ENCODE data around the gene TRIM3.
"Not testable (repeated sequence)": the region's sequence is repeated elsewhere in the genome, so short reads cannot be mapped to it uniquely, and the experiment has no call there.

TRIM3 gene

DNA sequence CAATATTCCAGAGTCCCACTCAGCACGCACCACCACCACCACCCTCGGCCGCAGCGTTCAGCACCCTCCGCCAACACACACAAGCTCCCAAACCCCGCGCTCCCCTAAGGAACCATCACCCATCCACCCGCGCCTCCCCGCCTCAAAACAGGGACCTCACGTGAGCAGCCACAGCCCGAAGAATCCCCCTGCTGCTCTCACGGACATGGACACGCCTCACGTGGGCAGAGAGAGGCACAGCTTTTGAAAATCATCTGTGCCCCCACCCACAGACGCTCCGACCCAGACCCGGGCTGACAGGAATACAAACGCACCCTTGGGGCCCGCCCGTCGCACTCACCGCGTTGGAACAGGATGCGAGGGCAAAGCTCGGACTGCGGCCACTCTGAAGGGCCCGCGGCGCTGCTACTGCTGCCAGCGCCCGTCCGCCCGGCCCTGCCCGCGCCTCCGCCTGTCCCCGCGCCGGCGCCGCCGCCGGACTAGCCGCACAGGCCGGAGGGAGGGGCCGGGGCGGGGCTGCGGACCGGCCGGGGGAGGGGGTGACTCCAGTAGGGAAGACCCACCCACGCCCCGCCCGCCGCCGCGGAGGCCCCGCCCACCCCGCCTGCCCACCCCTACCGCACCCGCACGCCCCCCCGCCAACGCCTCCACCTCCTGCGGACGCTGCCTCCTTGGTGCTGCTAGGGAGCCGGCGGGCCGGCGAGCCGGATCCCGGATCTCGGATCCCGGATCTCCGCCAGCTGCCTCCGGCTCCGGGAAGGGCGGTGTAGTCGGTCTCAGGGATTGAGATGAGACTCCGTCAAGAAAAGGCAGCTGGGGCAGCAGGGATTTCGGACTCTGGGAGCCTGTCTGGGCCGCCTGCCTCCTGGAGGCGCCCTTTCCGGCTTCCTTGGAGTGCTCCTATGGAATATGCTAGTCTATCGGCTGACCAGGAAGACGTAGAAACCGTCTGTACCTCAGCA is at the start of gene TRIM3:
TRIM3 (minus strand) TSS at position 491 of the 962 bp plus-strand sequence. CDS start 8,246 bp downstream, outside the sequence.
- DNase-seq: peak; percentile 81 to 96 (median 89)

DNA sequence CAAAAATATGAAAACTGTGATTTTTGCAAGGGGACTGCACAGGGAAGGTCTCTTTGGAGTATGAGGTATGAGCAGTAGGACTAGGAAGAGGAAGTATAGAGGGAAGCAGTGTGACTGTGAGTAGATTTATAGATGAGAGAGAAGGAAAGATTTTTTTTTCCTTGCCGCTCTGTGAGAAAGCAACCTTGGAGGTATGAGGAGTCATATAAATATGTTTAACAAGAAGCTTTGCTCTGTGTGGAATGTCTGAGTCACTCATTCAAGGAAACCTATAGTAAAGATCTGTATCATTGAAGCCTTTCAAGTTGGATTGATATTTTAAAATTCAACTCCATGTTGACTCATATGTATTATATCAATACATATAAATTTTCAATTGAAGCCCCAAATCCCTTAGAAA is 49.5 kb upstream of the TRIM3 start:
- DNase-seq: peak in 1 of 3 donors; percentile 7

DNA sequence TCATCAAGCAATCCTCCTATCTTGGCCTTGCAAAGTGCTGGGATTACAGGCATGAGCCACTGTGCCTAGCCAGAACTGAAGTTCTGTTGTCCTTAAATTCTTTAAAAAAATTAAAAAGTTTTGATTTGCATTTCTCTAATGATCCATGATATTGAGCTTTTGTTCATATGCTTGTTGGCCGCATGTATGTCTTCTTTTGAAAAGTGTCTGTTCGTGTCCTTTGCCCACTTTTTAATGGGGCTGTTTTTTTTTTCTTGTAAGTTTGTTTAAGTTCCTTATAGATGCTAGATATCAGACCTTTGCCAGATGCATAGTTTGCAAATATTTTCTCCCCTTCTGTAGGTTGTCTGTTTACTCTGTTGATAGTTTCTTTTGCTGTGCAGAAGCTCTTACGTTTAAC is 48.2 kb upstream of the TRIM3 start:
- DNase-seq: not testable (repeated sequence)

DNA sequence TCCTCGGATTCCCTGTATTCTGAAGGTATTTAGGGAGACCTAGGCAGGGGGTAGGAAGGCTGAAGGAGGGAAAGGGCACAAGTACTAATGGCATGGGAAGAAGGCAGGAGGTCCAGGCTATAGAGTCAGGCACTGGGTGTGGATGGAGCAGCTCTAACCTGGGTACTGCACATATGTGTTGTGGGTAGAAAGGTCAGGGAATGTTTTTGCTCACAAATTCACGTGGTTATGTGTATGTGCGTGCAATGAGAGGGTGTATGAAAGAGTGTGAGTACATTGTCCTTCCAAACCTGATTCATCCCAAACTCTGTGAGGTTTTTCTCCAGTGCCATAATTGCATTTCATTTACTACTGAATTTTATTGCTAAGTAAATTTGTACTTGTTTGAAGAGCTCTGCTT is 46.5 kb upstream of the TRIM3 start:
- no peak for DNase-seq

DNA sequence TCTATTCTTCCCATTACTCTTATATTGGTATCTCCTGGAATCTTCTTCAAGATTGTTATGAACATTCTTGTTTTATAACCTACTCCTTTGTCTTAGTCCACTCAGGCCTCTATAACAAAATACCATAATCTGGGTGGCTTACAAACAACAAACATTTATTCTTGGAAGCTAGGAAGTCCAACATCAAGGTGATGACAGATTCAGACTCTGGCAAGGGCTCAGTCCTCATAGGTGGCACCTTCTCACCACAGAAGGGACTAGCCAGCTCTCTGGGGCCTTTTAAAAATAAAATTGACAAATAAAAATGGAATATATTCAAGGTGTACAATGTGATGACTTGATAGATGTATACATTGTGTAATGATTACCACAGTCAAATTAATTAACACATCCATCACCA is 43.1 kb upstream of the TRIM3 start:
- DNase-seq: no peak

DNA sequence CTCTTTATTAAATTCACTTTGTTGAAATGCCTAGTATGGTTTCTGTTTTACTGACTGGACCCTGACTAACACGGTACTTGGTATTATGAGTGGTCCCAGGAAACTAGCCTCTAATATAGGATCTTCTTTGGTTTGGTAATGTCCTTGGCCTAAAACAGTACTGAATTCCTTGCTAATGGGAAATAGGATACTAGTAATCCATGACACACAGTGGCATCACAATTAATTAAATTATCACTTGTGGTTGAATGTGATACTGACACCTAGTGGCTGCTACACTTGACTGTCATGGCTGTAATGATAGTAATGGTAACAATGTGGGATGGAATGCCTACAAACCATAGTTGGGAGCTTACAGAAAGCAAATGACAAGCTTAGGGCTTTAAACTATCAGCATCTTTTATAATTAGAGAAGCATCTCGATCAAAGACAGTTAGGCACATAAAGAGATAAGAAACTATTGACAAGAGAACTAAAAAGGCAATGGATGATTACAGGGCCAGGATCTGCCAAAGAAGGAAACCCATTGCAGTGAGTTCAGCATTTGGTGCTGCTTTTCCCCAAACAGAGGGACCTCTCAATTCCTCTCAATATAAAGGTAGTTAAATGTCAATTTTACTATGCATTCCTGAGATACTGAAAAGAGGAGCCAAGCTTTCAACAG is 32.0 kb upstream of the TRIM3 start:
- DNase-seq: peak; percentile 62 to 76 (median 74)

DNA sequence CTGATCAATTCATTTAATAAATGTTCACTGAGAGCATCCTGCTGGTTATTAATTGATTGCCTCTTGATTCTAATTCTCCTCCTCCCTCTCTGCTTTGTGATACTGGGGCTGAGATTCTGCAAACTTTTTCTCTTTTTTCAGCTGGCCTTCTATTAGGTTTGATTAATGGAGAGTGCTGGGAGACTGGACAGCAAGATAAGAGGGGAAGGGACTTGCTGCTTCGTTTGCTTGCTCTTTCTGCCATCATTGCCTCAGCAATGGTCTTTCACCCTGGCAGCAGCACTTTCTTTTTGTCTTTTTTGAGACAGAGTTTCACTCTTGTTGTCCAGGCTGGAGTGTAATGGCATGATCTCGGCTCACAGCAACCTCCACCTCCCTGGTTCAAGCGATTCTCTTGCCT is 30.4 kb upstream of the TRIM3 start:
- no peak for DNase-seq

DNA sequence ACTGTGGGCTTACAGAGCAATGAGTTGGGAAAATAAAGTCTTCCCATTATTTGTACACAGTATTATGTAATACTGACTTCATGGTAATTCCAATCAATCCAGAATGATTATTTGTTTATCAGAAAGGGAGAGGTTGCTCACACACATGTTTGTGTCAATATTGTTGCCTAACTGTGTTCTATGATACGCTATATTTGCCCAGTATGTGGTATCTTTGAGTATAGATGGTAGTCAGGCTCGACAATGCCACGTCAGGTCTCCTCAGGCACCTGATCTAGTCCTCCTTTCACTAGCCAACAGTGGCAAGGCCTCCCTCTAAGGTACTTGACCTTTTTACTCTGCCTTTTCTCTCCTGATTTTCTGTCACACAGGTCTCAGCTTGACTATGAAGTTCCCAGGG is 28.6 kb upstream of the TRIM3 start:
- no peak for DNase-seq

DNA sequence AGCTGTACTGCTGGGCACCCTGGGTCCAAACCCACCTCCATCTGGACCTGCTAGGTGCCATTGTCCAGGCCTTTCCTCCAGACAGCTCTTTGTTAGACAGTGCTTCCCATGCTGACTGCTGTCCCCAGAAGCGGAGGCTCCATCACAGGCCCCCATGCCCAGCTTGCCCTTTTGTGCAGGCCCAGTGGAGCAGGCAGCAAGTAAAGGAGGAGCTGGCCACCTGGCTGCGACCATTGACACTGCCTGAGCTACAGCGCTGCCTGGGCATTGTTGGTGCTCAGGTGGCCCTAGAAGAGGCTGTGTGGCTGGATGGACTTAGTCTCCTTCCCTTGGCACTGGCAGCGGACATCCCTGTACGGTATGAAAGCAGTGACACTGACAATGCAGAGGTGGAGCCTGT is 24.8 kb upstream of the TRIM3 start:
- DNase-seq: no peak

DNA sequence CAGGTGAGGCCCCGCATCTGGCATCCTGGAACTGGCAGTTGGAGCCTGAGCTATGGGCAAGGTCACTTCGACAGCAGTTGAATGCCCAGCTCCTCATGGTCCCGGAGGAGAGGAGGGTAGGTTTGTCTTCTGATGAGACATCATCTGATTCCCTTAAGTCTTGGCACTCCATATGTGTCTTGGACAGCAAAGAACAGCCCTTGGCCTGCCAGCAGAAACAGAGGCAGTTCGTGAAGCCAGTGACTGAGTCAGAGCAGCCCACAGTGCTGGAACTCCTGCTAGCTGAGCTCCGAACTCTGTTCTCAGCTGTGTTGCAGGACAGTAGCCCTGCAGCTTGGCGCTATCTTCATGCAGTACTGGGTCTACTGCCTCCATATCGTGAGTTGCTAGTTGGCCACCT is 24.4 kb upstream of the TRIM3 start:
- no peak for DNase-seq

DNA sequence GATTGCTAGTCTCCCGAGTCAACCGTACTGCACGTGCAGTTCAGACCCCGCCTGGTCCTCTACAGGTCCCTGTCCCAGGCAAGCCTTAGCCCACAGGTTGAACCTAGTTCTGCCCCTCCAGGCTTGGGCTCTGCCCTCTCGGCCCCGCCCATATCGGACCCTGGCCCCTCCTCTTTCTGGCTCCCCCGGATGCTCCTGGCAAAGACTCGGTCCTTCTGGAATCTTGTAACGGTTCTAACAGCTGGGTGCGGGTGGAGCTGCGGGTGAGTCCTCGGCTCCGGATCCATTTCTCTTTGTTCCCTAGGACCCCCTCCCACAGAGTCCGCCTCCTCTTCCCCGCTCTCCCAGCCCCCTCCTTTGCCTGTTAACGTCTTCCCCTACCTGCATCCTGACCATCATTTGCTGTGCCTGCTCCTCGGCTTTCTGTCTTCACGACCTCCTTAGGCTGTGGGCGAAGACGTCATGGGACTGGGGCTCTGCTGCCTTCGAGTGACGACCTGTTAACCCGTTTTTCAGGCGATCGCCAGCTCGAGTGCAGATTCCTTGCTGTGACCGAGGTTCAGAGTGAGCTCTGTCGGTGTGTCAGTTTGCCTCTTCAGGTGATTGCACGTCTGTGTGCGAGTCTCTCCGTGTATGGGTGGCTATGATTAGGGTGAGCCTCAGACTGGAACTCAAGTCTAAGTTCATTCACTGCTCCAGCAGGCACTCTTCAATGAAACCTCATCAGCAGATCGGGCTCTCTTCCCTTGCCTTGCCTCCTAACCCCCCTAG is 23.5 kb upstream of the TRIM3 start, which contains the start of gene DNHD1:
DNHD1 (plus strand) TSS at position 212 of the 771 bp plus-strand sequence. CDS start 936 bp downstream, outside the sequence.
- no peak for DNase-seq

DNA sequence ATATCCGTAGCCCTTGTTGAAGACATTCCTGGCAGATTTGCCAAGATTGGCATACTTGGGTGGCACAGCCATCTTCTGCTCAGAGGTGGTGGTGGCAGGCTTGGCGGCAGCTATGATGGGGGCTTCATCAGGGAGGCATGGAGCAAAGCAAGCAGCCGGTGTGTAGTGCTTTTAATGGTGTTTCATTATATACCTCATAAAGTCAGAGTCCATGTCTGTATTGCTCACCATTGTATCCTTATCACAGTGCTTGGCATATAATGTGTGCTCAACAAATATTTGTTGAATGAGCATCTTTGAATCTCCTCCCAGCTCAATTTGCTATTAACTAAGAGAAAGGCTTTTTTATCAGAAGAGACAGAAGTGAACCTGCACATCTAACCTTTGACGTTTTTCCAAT is 15.6 kb upstream of the TRIM3 start:
- no peak for DNase-seq

DNA sequence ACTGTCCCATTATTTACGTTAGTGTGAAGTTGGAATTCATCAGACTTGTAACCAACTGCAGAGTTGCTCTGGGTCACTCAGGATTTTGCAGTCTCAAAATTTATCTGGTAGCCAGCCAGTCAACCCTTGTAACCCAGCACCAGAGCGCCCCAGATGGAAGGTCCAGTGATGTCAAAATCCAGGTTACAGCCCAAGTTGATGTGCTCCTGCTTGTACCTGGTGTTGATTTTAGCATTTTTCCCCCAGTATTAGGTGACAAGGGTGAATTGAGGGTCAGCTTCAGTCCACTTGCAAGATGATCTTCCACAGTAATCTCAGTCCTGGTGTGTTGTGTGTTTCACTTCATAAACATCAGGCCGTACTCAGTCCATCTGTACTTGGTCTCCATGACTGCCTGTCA is 15.1 kb upstream of the TRIM3 start:
- DNase-seq: no peak

DNA sequence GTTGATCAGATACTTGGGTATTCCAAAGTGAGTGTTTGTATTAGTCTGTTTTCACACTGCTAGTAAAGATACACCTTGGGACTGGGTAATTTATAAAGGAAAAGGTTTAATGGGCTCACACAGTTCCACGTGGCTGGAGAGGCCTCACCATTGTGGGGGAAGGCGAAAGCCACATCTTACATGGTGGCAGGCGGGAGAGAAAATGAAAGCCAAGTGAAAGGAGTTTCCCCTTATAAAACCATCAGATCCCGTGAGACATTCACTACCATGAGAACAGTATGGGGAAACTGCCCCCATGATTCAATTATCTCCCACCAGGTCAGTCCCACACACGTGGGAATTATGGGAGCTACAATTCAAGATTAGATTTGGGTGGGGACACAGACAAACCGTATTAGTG is 14.6 kb upstream of the TRIM3 start:
- no peak for DNase-seq

DNA sequence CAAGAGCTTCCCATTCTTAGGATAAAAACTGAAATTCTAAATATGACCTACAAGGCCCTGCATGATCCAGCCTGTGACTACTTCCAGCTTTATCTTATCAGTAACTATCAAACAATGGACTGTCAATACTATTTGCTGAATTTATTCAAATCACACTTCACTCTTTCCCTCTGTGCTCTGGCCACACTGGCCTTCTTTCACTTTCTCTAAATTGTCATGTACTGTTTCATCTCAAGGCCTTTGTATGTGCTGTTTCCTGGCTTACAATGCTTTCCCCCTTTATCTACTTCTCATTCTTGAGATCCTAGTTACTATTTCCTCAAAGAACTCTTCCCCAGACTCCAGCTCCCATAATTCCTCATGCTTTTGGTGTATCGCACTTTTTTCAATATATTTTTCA is 13.2 kb upstream of the TRIM3 start:
- no peak for DNase-seq

DNA sequence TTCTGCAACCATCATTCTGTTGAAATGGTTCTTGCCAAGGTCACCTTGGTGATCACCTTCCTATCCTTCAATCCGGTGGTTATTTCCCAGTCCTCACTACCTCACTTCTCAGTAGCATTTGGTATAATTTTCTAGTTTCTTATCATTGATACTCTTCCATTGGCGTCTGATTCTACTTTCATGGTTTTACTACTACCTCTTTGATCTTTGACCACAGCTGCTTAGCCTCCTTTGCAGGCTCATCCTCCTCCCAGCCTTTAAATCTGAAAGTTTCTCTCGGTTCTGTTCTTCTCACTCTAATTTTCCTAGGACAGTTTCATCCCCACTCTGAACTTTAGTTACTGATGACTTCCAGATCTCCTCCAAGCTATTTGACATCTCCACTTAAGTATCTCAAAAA is 12.5 kb upstream of the TRIM3 start:
- DNase-seq: no peak

DNA sequence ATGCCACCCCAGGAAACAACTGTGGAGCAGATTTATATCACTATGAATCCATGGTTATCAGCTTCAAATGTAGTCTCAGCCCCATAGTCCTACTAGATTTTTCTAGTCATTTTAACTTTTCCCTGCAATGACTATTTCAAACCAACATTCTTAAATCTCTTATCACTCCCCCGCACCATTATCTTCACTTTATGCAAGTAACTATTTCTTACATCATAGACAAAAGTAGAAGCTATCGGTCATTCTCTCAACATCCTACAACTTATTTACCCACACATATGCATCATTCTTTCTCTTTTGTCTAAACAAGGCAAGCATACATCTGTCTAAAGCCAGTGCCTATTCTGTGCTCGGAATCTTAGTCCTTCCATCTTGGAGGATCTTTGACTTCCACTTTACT is 11.9 kb upstream of the TRIM3 start:
- DNase-seq: no peak

DNA sequence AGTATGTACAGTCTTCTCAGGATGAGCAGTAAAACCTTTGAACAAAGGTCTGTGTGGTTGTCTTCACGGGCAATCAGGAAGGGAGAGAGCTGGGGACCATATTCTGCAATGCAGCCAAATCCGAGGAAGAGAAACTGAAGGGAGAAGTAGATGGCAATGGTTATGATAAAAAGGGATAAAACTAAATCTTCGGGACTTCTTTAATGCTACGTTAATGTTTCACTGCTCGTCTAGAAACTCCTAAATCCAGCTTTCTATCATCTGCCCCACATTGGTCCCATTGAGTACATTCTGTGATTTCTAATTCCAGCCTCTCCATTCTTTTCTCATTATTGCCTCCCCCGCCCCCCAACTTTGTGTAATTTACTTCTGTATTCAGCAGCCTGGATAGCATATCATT is 9.3 kb upstream of the TRIM3 start:
- DNase-seq: no peak

DNA sequence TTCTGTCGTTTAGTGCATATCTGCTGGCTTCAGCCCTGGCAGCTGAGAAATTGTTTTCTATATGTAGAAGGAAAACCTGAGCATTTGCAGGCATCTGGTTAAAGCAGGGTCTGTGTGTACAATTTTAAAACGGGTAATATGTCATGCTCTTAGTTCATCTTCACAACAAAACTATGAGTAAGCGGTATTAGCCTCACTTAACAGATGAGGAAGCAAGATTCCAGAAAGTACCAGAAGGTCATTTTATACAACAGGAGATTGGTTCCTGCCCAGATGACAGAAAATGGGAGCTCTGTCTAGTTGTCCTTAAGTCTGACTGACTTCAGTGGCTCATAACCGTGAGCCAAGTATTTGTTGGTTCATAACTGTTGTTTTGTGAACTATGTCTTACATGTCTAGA is 8.7 kb upstream of the TRIM3 start:
- DNase-seq: peak; percentile 57 to 88 (median 76)

DNA sequence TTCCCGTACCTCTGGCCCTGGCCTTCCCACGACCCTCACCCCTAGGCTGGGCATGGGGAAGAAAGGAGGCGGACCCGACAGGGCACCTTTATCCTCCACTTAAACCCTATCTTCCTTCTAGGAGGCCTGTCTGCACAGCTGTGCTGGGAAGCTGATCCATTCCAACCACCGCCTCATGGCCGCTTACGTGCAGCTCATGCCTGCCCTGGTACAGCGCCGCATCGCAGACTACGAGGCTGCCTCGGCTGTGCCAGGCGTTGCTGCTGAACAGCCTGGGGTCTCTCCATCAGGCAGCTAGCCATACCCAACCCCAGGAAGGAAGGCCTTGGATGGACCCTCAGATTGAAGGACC is 8.2 kb upstream of the TRIM3 start:
- no peak for DNase-seq

DNA sequence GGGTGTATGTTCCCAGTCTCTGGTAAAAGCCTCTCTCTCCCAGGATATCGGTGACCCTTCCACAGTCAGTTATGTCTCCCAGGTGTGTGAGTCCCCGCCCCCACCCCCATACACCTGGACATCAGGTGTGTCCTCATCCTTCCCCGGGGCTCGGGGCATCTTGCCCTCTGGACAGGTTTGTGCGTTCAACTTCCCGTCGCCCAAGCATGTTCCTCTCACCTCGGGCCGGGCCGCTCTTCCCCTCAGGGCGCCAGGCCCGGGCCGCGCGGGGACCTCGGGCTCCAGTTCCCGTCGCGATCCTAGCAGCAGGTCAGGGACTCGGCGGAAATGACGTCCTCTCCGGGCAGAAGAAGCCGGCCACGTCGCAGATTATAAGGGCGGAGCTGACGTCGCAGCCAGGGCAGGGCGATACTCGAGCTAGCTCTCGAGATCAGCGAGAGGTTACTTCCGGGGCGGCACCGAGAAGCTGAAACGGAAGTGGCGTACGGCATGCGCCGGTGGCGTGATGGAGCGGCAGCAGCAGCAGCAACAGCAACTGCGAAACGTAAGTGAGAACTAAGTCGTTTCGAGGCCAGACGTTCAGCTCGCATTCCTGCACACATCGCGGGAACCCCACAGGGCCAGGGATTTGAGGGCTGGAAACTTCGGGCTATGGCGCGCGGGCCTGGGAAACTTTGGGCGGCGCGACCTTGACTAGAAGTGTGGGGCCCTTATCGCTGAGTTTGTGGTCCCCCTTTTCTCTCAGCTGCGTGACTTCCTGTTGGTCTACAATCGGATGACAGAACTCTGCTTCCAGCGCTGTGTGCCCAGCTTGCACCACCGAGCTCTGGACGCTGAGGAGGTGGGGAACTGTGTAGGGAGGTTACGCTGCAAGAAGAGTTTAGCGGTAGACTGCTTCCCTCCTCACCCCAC is 7.5 kb upstream of the TRIM3 start, which contains the start of the genes ARFIP2 and TIMM10B:
ARFIP2 (minus strand) TSS at position 320 of the 912 bp plus-strand sequence. CDS start 910 bp downstream, outside the sequence.
TIMM10B (plus strand) TSS at position 490 of the 912 bp plus-strand sequence; CDS start at position 506, 16 bp downstream.
- peak; percentile 98 to 100 (median 99) for DNase-seq

Data from suppressor macrophage treated with lipopolysaccharide for 1 hour (primary cell).